Liver (tissue), 9 donors: Measurements from ENCODE around the gene HOXB8. TPM values are rescaled to one million over a fixed set of nuclear protein-coding genes. Genes with fewer than 3 reads are reported as not detected.

Experiments
- DNase-seq: peaks from one replicate; pipeline ENCODE4 v3.0.0-alpha.2; 2017; ENCODE audit warnings: low spot score
- H3K27ac ChIP-seq, 2 donors: one replicate each; pipeline ENCODE4 v1.7.0; 2013; ENCODE audit warnings: inconsistent platforms in 2 of 2, low read length in 2 of 2, control low read depth in 1 of 2, low read depth in 1 of 2, mild to moderate bottlenecking in 1 of 2
- H3K27me3 ChIP-seq, 4 donors: one replicate each; pipeline versions ENCODE4 v1.6.1 to v1.7.0; 2013; ENCODE audit warnings: low read length in 3 of 4, inconsistent platforms in 1 of 4, mild to moderate bottlenecking in 1 of 4, moderate library complexity in 1 of 4; ENCODE audit not compliant: control insufficient read depth in 4 of 4, insufficient read depth in 4 of 4
- H3K36me3 ChIP-seq, 4 donors: one replicate each; pipeline versions ENCODE4 v1.6.1 to v1.7.0; 2013; ENCODE audit warnings: low read length in 3 of 4, mild to moderate bottlenecking in 3 of 4, low read depth in 1 of 4, moderate library complexity in 1 of 4; ENCODE audit not compliant: control insufficient read depth in 4 of 4, insufficient read depth in 3 of 4
- H3K4me1 ChIP-seq, 4 donors: one replicate each; pipeline versions ENCODE4 v1.6.1 to v1.7.0; 2013; ENCODE audit warnings: low read length in 3 of 4, mild to moderate bottlenecking in 3 of 4, moderate library complexity in 1 of 4; ENCODE audit not compliant: control insufficient read depth in 4 of 4, insufficient read depth in 4 of 4
- H3K4me3 ChIP-seq, 3 donors: one replicate each; pipeline versions ENCODE4 v1.6.1 to v1.7.0; 2013; ENCODE audit warnings: low read length in 3 of 3, control low read depth in 1 of 3, low read depth in 1 of 3, mild to moderate bottlenecking in 1 of 3
- H3K9ac ChIP-seq, 2 donors: one replicate each; pipeline ENCODE4 v1.7.0; 2013; ENCODE audit warnings: low read length in 2 of 2, mild to moderate bottlenecking in 2 of 2, moderate library complexity in 2 of 2, control low read depth in 1 of 2, low read depth in 1 of 2
- H3K9me3 ChIP-seq, 4 donors: one replicate each; pipeline versions ENCODE4 v1.6.1 to v1.7.0; 2013; ENCODE audit warnings: low read length in 3 of 4; ENCODE audit not compliant: control insufficient read depth in 4 of 4
- EGR1 ChIP-seq, 2 donors: IDR thresholded peaks; 2 replicates each; pipeline ENCODE4 v1.6.1; 2016 to 2018; ENCODE audit warnings: antibody characterized with exemption in 2 of 2, low read depth in 2 of 2
- FOXA1 ChIP-seq: IDR thresholded peaks from 2 replicates; pipeline ENCODE4 v1.6.1; 2016; ENCODE audit warnings: antibody characterized with exemption
- FOXA2 ChIP-seq: IDR thresholded peaks from 2 replicates; pipeline ENCODE4 v1.6.1; 2016; ENCODE audit warnings: antibody characterized with exemption
- GABPA ChIP-seq, 2 donors: IDR thresholded peaks in 1 of 2; conservative IDR thresholded peaks in 1 of 2; 2 replicates each; pipeline ENCODE4 v1.6.1; 2016; ENCODE audit warnings: antibody characterized with exemption in 2 of 2, mild to moderate bottlenecking in 1 of 2, moderate library complexity in 1 of 2
- HNF4A ChIP-seq, 2 donors: conservative IDR thresholded peaks; 2 replicates each; pipeline ENCODE4 v1.6.1; 2016; ENCODE audit warnings: antibody characterized with exemption in 2 of 2, mild to moderate bottlenecking in 2 of 2
- HNF4G ChIP-seq: IDR thresholded peaks from 2 replicates; pipeline ENCODE4 v1.6.1; 2016; ENCODE audit warnings: antibody characterized with exemption
- JUND ChIP-seq, 2 donors: IDR thresholded peaks; 2 replicates each; pipeline ENCODE4 v1.6.1; 2016; ENCODE audit warnings: antibody characterized with exemption in 2 of 2
- NR2F2 ChIP-seq: IDR thresholded peaks from 2 replicates; pipeline ENCODE4 v1.6.1; 2016; ENCODE audit warnings: antibody characterized with exemption
- RAD21 ChIP-seq, 2 donors: IDR thresholded peaks; 2 replicates each; pipeline ENCODE4 v1.6.1; 2016; ENCODE audit warnings: antibody characterized with exemption in 2 of 2, mild to moderate bottlenecking in 2 of 2
- RXRA ChIP-seq, 2 donors: IDR thresholded peaks; 2 replicates each; pipeline ENCODE4 v1.6.1; 2017 to 2018; ENCODE audit warnings: antibody characterized with exemption in 2 of 2, mild to moderate bottlenecking in 1 of 2
- SP1 ChIP-seq: IDR thresholded peaks from 2 replicates; pipeline ENCODE4 v1.6.1; 2018; ENCODE audit warnings: antibody characterized with exemption, mild to moderate bottlenecking
- TAF1 ChIP-seq: conservative IDR thresholded peaks from 2 replicates; pipeline ENCODE4 v1.6.1; 2016; ENCODE audit warnings: antibody characterized with exemption, mild to moderate bottlenecking
- YY1 ChIP-seq: IDR thresholded peaks from 2 replicates; pipeline ENCODE4 v1.6.1; 2016; ENCODE audit warnings: antibody characterized with exemption, mild to moderate bottlenecking
- WGBS: extraction: QIAGEN DNeasy Blood & Tissue Kit; methylation state at CpG from one replicate; pipeline ENCODE4 v1.1.7; 2013; 5-methylcytosine and 5-hydroxymethylcytosine counted together
- polyA plus RNA-seq, 2 donors: library from polyadenylated mRNA; stranded (reverse) in 1 of 2; unstranded in 1 of 2; fragments of 200-250 nt in 1 of 2; fragments of >200 nt in 1 of 2; fragmentation: Nextera tagmentation in 1 of 2; extraction: Ambion mirVana in 1 of 2; gene quantifications; one replicate each; pipeline versions ENCODE4 v1.2.1 to v1.2.3, GENCODE V29; 2013 to 2015
- total RNA-seq, 2 donors: library from RNA; depleted of rRNA; stranded (reverse); fragments of >200 nt; gene quantifications; one replicate each; pipeline ENCODE4 v1.2.3, GENCODE V29; 2014
- TF ChIP-seq, protein P1 (sequence below): IDR thresholded peaks from 2 replicates; pipeline ENCODE4 v1.6.1; 2016; ENCODE audit warnings: antibody characterized with exemption
- TF ChIP-seq, protein P2 (sequence below): IDR thresholded peaks from 2 replicates; pipeline ENCODE4 v1.6.1; 2016; ENCODE audit warnings: antibody characterized with exemption
- TF ChIP-seq, protein P3 (sequence below): IDR thresholded peaks from 2 replicates; pipeline ENCODE4 v1.6.1; 2016; ENCODE audit warnings: antibody characterized with exemption
- TF ChIP-seq, protein P4 (sequence below): IDR thresholded peaks from 2 replicates; pipeline ENCODE4 v1.6.1; 2016; ENCODE audit warnings: antibody characterized with exemption, mild to moderate bottlenecking
- TF ChIP-seq, protein P5 (sequence below): fragments of 150-350 bp; IDR thresholded peaks from 2 replicates; pipeline ENCODE4 v1.5.1; 2017; ENCODE audit warnings: improper control_type of control experiment, low read depth, low read length; ENCODE audit not compliant: missing input control
- donor health status: healthy.
- donor health status: healthy.
- donor health status: healthy.
- donor health status: healthy.
- donor health status: healthy.

The HOXB8 gene
- total and polyA plus RNA-seq, 4 donors, result not detected

DNA sequence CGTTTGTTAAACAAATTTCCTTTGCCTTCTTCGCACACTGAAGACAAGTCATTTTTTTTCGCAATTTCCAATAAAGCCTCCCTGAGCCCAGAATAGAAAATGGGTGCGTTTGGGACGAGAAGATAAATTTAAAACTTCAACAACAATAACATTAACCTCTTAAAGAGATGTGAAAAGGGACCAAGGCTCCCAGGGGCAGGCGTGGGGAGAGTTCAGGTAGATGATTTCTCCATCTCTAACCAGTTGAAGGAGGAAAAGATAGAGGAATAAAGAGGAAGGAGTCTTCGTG lies 35.7 kb downstream of the HOXB8 start:
- H3K9ac ChIP-seq, result peak overlapping the region in 1 of 2 donors; percentile 20
- 15% methylated on average over 7 of the region's 7 CpGs for WGBS
- H3K4me1 ChIP-seq, result peaks cover 0 to 6% (median 3%) of the 10 kb centered on the region in 4 donors
- H3K4me3 ChIP-seq, result no peak overlapping the region
- no peak for DNase-seq
- TF ChIP-seq, protein P1, sequence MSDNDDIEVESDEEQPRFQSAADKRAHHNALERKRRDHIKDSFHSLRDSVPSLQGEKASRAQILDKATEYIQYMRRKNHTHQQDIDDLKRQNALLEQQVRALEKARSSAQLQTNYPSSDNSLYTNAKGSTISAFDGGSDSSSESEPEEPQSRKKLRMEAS, result no peak
- TF ChIP-seq, protein P2, sequence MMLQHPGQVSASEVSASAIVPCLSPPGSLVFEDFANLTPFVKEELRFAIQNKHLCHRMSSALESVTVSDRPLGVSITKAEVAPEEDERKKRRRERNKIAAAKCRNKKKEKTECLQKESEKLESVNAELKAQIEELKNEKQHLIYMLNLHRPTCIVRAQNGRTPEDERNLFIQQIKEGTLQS, result no peak
- TF ChIP-seq NR2F2 (no peak), FOXA2 (no peak), YY1 (no peak), HNF4G (no peak), HNF4A (conservative IDR thresholded peaks at IDR 0.05) (no peak), RXRA (IDR thresholded peaks at IDR 0.05) (no peak), SP1 (no peak), EGR1 (IDR thresholded peaks at IDR 0.05; ENCODE audit: low read depth in 2 of 2) (no peak), RAD21 (IDR thresholded peaks at IDR 0.05) (no peak)
- TF ChIP-seq, protein P3, sequence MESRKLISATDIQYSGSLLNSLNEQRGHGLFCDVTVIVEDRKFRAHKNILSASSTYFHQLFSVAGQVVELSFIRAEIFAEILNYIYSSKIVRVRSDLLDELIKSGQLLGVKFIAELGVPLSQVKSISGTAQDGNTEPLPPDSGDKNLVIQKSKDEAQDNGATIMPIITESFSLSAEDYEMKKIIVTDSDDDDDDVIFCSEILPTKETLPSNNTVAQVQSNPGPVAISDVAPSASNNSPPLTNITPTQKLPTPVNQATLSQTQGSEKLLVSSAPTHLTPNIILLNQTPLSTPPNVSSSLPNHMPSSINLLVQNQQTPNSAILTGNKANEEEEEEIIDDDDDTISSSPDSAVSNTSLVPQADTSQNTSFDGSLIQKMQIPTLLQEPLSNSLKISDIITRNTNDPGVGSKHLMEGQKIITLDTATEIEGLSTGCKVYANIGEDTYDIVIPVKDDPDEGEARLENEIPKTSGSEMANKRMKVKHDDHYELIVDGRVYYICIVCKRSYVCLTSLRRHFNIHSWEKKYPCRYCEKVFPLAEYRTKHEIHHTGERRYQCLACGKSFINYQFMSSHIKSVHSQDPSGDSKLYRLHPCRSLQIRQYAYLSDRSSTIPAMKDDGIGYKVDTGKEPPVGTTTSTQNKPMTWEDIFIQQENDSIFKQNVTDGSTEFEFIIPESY, result no peak
- no peaks in the 10 kb centered on the region for H3K36me3 ChIP-seq
- no peaks in the 10 kb centered on the region for H3K9me3 ChIP-seq
- H3K27ac ChIP-seq, result peak overlapping the region; percentile 51 to 65
- peaks cover 4 to 20% (median 9%) of the 10 kb centered on the region in 4 donors for H3K27me3 ChIP-seq

DNA sequence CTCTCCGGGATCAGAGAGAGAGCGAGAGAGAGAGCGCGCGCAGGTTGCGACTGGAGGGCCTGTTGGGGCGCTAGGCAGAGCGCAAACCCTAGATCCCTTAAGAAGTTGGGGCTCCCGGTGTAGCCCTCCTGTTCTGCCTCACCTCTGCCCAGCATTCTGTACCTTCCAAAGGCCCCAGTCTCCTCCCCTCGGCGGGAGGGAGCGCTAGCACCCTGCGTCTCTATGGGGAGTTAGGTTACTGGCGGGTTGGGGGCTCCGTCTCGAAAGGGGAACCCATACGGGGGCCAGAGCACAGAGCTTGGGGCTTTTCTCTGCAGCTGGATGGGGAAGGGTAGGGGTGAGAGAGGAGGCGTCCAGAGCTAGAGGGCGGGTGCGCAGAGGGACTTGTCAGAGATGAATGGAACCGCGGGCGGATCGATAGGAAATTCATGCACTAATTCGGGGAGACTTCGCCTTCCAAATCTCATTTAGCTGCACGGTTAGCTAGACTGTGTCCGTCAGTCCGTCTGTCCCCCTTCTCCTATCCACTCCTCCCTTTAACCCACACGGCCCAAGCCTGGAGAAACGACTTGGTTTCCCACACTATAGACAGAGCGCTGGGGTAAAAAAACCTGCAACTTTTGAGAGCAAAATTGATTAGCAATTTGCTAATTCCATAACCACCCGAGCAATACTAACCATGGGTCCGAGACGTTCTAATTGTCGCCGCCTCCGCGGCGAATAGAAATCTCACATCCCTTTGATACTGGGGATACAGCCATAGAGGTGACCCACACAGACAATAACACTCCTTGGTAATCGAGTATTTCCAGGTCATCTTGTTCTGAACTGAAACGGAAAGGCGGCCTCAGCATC lies 36.2 kb downstream of the HOXB8 start:
- Histone ChIP-seq H3K4me3 (peak overlapping the region in 1 of 3 donors; percentile 46), H3K27me3 (peaks cover 4 to 25% (median 7%) of the 10 kb centered on the region in 4 donors), H3K36me3 (no peaks in the 10 kb centered on the region), H3K9ac (peak overlapping the region in 1 of 2 donors; percentile 20), H3K4me1 (peaks cover 0 to 6% (median 3%) of the 10 kb centered on the region in 4 donors), H3K27ac (peak overlapping the region; percentile 51 to 65), H3K9me3 (no peaks in the 10 kb centered on the region)
- 9% methylated on average over 43 of the region's 43 CpGs for WGBS
- TF ChIP-seq EGR1 (IDR thresholded peaks at IDR 0.05; ENCODE audit: low read depth in 2 of 2) (no peak), HNF4G (no peak), NR2F2 (no peak), RAD21 (IDR thresholded peaks at IDR 0.05) (no peak), RXRA (IDR thresholded peaks at IDR 0.05) (no peak), YY1 (no peak), JUND (IDR thresholded peaks at IDR 0.05) (no peak), FOXA1 (no peak), FOXA2 (no peak), GABPA (IDR thresholded peaks at IDR 0.05 in 1 of 2, conservative IDR thresholded peaks at IDR 0.05 in 1 of 2) (no peak), HNF4A (conservative IDR thresholded peaks at IDR 0.05) (no peak), TAF1 (no peak), SP1 (no peak)
- TF ChIP-seq, protein P3, result no peak
- TF ChIP-seq, protein P4, sequence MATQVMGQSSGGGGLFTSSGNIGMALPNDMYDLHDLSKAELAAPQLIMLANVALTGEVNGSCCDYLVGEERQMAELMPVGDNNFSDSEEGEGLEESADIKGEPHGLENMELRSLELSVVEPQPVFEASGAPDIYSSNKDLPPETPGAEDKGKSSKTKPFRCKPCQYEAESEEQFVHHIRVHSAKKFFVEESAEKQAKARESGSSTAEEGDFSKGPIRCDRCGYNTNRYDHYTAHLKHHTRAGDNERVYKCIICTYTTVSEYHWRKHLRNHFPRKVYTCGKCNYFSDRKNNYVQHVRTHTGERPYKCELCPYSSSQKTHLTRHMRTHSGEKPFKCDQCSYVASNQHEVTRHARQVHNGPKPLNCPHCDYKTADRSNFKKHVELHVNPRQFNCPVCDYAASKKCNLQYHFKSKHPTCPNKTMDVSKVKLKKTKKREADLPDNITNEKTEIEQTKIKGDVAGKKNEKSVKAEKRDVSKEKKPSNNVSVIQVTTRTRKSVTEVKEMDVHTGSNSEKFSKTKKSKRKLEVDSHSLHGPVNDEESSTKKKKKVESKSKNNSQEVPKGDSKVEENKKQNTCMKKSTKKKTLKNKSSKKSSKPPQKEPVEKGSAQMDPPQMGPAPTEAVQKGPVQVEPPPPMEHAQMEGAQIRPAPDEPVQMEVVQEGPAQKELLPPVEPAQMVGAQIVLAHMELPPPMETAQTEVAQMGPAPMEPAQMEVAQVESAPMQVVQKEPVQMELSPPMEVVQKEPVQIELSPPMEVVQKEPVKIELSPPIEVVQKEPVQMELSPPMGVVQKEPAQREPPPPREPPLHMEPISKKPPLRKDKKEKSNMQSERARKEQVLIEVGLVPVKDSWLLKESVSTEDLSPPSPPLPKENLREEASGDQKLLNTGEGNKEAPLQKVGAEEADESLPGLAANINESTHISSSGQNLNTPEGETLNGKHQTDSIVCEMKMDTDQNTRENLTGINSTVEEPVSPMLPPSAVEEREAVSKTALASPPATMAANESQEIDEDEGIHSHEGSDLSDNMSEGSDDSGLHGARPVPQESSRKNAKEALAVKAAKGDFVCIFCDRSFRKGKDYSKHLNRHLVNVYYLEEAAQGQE, result no peak
- TF ChIP-seq, protein P2, result no peak
- TF ChIP-seq, protein P1, result no peak
- TF ChIP-seq, protein P5, sequence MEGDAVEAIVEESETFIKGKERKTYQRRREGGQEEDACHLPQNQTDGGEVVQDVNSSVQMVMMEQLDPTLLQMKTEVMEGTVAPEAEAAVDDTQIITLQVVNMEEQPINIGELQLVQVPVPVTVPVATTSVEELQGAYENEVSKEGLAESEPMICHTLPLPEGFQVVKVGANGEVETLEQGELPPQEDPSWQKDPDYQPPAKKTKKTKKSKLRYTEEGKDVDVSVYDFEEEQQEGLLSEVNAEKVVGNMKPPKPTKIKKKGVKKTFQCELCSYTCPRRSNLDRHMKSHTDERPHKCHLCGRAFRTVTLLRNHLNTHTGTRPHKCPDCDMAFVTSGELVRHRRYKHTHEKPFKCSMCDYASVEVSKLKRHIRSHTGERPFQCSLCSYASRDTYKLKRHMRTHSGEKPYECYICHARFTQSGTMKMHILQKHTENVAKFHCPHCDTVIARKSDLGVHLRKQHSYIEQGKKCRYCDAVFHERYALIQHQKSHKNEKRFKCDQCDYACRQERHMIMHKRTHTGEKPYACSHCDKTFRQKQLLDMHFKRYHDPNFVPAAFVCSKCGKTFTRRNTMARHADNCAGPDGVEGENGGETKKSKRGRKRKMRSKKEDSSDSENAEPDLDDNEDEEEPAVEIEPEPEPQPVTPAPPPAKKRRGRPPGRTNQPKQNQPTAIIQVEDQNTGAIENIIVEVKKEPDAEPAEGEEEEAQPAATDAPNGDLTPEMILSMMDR, result no peak
- no peak for DNase-seq
